Endothelial cell of umbilical vein (primary cell): ENCODE results near the gene FJX1. TPM values are rescaled to one million over a fixed set of nuclear protein-coding genes. Genes with fewer than 3 reads are reported as not detected.

Source experiments
- BruUV-seq: library from RNA; stranded (reverse); fragments of 400-500 nt; replicated peaks from 2 replicates; lab custom pipeline; 2021; lab: Mats Ljungman, UMichigan
- CTCF ChIA-PET: fragments of 300-600, 350-600 bp; sonication (Branson Sonifier 250); formaldehyde crosslinking; loops from one replicate; lab custom pipeline; 2021; ENCODE audit warnings: antibody characterized with exemption, inconsistent platforms; lab: Charles Lee
- POLR2A ChIA-PET: fragments of 300-600, 350-600 bp; sonication (Branson Sonifier 250); formaldehyde crosslinking; loops from one replicate; lab custom pipeline; 2021; ENCODE audit warnings: antibody characterized with exemption, inconsistent platforms; lab: Charles Lee
- DNase-seq: peaks from one replicate; pipeline ENCODE4 v3.0.0-alpha.2; 2011; ENCODE audit warnings: low read depth, low spot score
- FAIRE-seq: peaks from 2 replicates; lab custom pipeline; 2011; peaks lifted over from hg19 to GRCh38; lab: Jason Lieb, UNC
- H2AFZ ChIP-seq: 2 replicates; pipeline ENCODE4 v1.6.0; 2012; ENCODE audit warnings: low read depth, low read length, control low read depth, inconsistent platforms
- H3K27ac ChIP-seq: 2 replicates; pipeline ENCODE4 v1.5.1; 2011; ENCODE audit warnings: low read depth, mild to moderate bottlenecking, control low read depth, low read length, moderate library complexity; ENCODE audit not compliant: insufficient read depth
- H3K27me3 ChIP-seq, 2 experiments: 2 replicates each; pipeline versions ENCODE4 v1.6.0 to v1.6.1; 2011; ENCODE audit warnings: low read length in 2 of 2, mixed read lengths in 1 of 2; ENCODE audit not compliant: control insufficient read depth in 2 of 2, insufficient read depth in 2 of 2
- H3K36me3 ChIP-seq, 2 experiments: 2 replicates in 1 of 2; 3 replicates in 1 of 2; pipeline ENCODE4 v1.5.1; 2011; ENCODE audit warnings: low read length in 2 of 2, mild to moderate bottlenecking in 1 of 2, moderate library complexity in 1 of 2; ENCODE audit not compliant: control insufficient read depth in 2 of 2, insufficient read depth in 2 of 2; ENCODE audit errors: extremely low read depth in 1 of 2
- H3K4me1 ChIP-seq: 3 replicates; pipeline ENCODE4 v1.5.1; 2011; ENCODE audit warnings: mild to moderate bottlenecking, low read length; ENCODE audit not compliant: control insufficient read depth, insufficient read depth; ENCODE audit errors: extremely low read depth
- H3K4me2 ChIP-seq: 2 replicates; pipeline ENCODE4 v1.6.1; 2011; ENCODE audit warnings: low read length, control low read depth, mixed read lengths; ENCODE audit not compliant: insufficient read depth
- H3K4me3 ChIP-seq, 3 experiments: fragments of 200-600 bp in 1 of 3; sonication (generic), shearing (Covaris generic) in 1 of 3; replicated peaks in 1 of 3; 2 replicates each; pipeline ENCODE4 v1.5.1; 2011 to 2016; ENCODE audit warnings: control low read depth in 3 of 3, low read length in 3 of 3, mild to moderate bottlenecking in 2 of 3, inconsistent platforms in 1 of 3, low read depth in 1 of 3, moderate library complexity in 1 of 3; ENCODE audit not compliant: insufficient read depth in 1 of 3
- H3K79me2 ChIP-seq: 2 replicates; pipeline ENCODE4 v1.6.0; 2012; ENCODE audit warnings: low read length, inconsistent platforms; ENCODE audit not compliant: control insufficient read depth, insufficient read depth
- H3K9ac ChIP-seq: replicated peaks from 2 replicates; pipeline ENCODE3; 2011; ENCODE audit warnings: low read length, control low read depth; ENCODE audit not compliant: insufficient read depth; ENCODE audit errors: extremely low read depth
- H3K9me1 ChIP-seq: replicated peaks from 3 replicates; pipeline ENCODE4 v1.6.0; 2011; ENCODE audit warnings: mild to moderate bottlenecking, low read length; ENCODE audit not compliant: control insufficient read depth, insufficient read depth; ENCODE audit errors: extremely low read depth
- H3K9me3 ChIP-seq: replicated peaks from 2 replicates; pipeline ENCODE4 v1.5.1; 2012; ENCODE audit warnings: low read length, inconsistent platforms; ENCODE audit not compliant: control insufficient read depth, insufficient read depth
- H4K20me1 ChIP-seq: replicated peaks from 2 replicates; pipeline ENCODE3; 2011; ENCODE audit warnings: mild to moderate bottlenecking, low read length; ENCODE audit not compliant: control insufficient read depth, insufficient read depth; ENCODE audit errors: extremely low read depth
- CTCF ChIP-seq, 2 donors: IDR thresholded peaks; 1 replicate in 1 of 2; 2 replicates in 1 of 2; pipeline ENCODE4 v1.5.1; 2011; ENCODE audit warnings: low read length in 2 of 2, mild to moderate bottlenecking in 2 of 2, moderate library complexity in 2 of 2, control low read depth in 1 of 2, inconsistent platforms in 1 of 2, low read depth in 1 of 2; ENCODE audit not compliant: insufficient read depth in 1 of 2; ENCODE audit errors: extremely low read depth in 1 of 2
- EZH2 ChIP-seq: IDR thresholded peaks from 2 replicates; pipeline ENCODE4 v1.6.1; 2012; ENCODE audit warnings: borderline replicate concordance, low read depth, mild to moderate bottlenecking, moderate library complexity, low read length, inconsistent platforms; ENCODE audit not compliant: severe bottlenecking
- FOS ChIP-seq: IDR thresholded peaks from 2 replicates; pipeline ENCODE4 v1.6.1; 2011; ENCODE audit warnings: mild to moderate bottlenecking, low read length, moderate library complexity, borderline replicate concordance; ENCODE audit not compliant: insufficient read depth
- GATA2 ChIP-seq: IDR thresholded peaks from 2 replicates; pipeline ENCODE4 v1.7.0; 2011; ENCODE audit warnings: low read depth, mild to moderate bottlenecking, moderate library complexity, mixed read lengths, low read length; ENCODE audit not compliant: insufficient read length, insufficient read depth
- JUN ChIP-seq: IDR thresholded peaks from 2 replicates; pipeline ENCODE4 v1.6.1; 2011; ENCODE audit warnings: borderline replicate concordance, low read depth; ENCODE audit not compliant: insufficient read length, insufficient read depth
- MAX ChIP-seq: IDR thresholded peaks from 2 replicates; pipeline ENCODE4 v1.6.1; 2011; ENCODE audit not compliant: insufficient read depth, insufficient read length
- MYC ChIP-seq: IDR thresholded peaks from one replicate; pipeline ENCODE4 v1.6.1; 2011; ENCODE audit warnings: mild to moderate bottlenecking, low read depth, low read length
- POLR2A ChIP-seq: IDR thresholded peaks from 2 replicates; pipeline ENCODE4 v1.6.1; 2012; ENCODE audit warnings: low read depth, mild to moderate bottlenecking, control low read depth, low read length
- POLR2AphosphoS5 ChIP-seq: IDR thresholded peaks from 2 replicates; pipeline ENCODE4 v1.6.1; 2012; ENCODE audit warnings: low read depth, mild to moderate bottlenecking, control low read depth, low read length, moderate library complexity; ENCODE audit not compliant: insufficient read depth
- dilution Hi-C: fragments of 300-500 bp; cut with MboI; formaldehyde crosslinking; loops from one replicate; pipeline ENCODE4 v1.15.0; 2019; ENCODE audit warnings: low sequenced_read_pairs; ENCODE audit not compliant: extremely low pct_ligation_motif_present
- intact Hi-C: fragments of 100-400 bp; cut with micrococcal nuclease; formaldehyde crosslinking; loops from one replicate; pipeline ENCODE4 v1.10.0; 2022
- polyA plus RNA-seq, 4 experiments: library from polyadenylated mRNA; depleted of rRNA in 3 of 4; stranded (reverse) in 3 of 4; unstranded in 1 of 4; fragments of >200 nt; gene quantifications; 2 replicates each; pipeline versions ENCODE4 v1.2.1 to v1.2.3, GENCODE V29; 2011 to 2012; ENCODE audit warnings: missing spikeins in 1 of 4
- total RNA-seq: library from RNA; stranded (reverse); gene quantifications from 2 replicates; pipeline ENCODE4 v1.2.3, GENCODE V29; 2021

FJX1 gene
- total and polyA plus RNA-seq, 2 donors (not counting 3 experiments of a cell fraction or from before 2014, with no cell fraction given): 9.2 to 26.6 TPM

- dilution Hi-C loops: loop anchor here (25.0 kb wide), 1 partner anchor 659 kb away; no protein-coding TSS in a partner anchor
- intact Hi-C loops: no loop called here
- BruUV-seq: no TSS peak
Observed at GRCh38 chr11:35602979-35603378, 15.3 kb upstream of the FJX1 start.

More at GRCh38 chr11:35602979-35603378, 15.3 kb upstream of the FJX1 start:
- no peaks in the 10 kb centered on the region for H3K4me1 ChIP-seq
- no peaks in the 10 kb centered on the region for H3K9me1 ChIP-seq
- no peak overlapping the region for H3K4me2 ChIP-seq
- no peak overlapping the region for H3K9ac ChIP-seq
- TF ChIP-seq CTCF (IDR thresholded peaks at IDR 0.05; ENCODE audit: extremely low read depth in 1 of 2, insufficient read depth in 1 of 2, low read depth in 1 of 2, low read length in 2 of 2): no peak
- TF ChIP-seq FOS: no peak
- TF ChIP-seq EZH2: no peak
- TF ChIP-seq GATA2: no peak
- TF ChIP-seq MAX: no peak
- no peak for TF ChIP-seq POLR2A
- no peak for TF ChIP-seq POLR2AphosphoS5
- TF ChIP-seq MYC: no peak
- TF ChIP-seq JUN: no peak
- H3K4me3 ChIP-seq: no peak overlapping the region
- H3K9me3 ChIP-seq: no peaks in the 10 kb centered on the region
- H3K27me3 ChIP-seq: peaks cover 20 to 31% of the 10 kb centered on the region in 2 experiments
- ChIA-PET CTCF (no interaction called here), POLR2A (no interaction called here)
- no peaks in the 10 kb centered on the region for H3K79me2 ChIP-seq
- no peak overlapping the region for H3K27ac ChIP-seq
- no peaks in the 10 kb centered on the region for H3K36me3 ChIP-seq
- no peaks in the 10 kb centered on the region for H4K20me1 ChIP-seq
- no peak for DNase-seq
- no peak for FAIRE-seq
- H2AFZ ChIP-seq: no peak overlapping the region
